Smooth muscle cell (in vitro differentiated cells): Measurements from ENCODE around the gene EPHA6. TPM values are rescaled to one million over a fixed set of nuclear protein-coding genes. Genes with fewer than 3 reads are reported as not detected.

ENCODE experiments used
- DNase-seq: peaks from one replicate; lab custom pipeline; 2025; ENCODE audit not compliant: unreplicated experiment; lab: John Stamatoyannopoulos, UW
- H2AFZ ChIP-seq: fragments of 200-600 bp; sonication (generic); 2 replicates; pipeline ENCODE4 v1.6.0; 2016; ENCODE audit warnings: antibody characterized with exemption, low read depth, mild to moderate bottlenecking
- H3F3A ChIP-seq: fragments of 200-600 bp; sonication (generic); 2 replicates; pipeline ENCODE4 v1.6.0; 2017; ENCODE audit warnings: antibody characterized with exemption, low read depth
- H3K27ac ChIP-seq: fragments of 200-600 bp; sonication (generic); 2 replicates; pipeline ENCODE4 v1.5.1; 2016; ENCODE audit warnings: low read depth, mild to moderate bottlenecking
- H3K27me3 ChIP-seq: fragments of 200-600 bp; sonication (generic); 2 replicates; pipeline ENCODE4 v1.6.1; 2016; ENCODE audit warnings: low read depth, mild to moderate bottlenecking
- H3K36me3 ChIP-seq: fragments of 200-600 bp; sonication (generic); 2 replicates; pipeline ENCODE4 v1.5.1; 2016; ENCODE audit warnings: low read depth
- H3K4me1 ChIP-seq: fragments of 200-600 bp; sonication (generic); 2 replicates; pipeline ENCODE4 v1.5.1; 2016; ENCODE audit warnings: low read depth
- H3K4me2 ChIP-seq: fragments of 200-600 bp; sonication (generic); 2 replicates; pipeline ENCODE4 v1.6.0; 2016; ENCODE audit warnings: mild to moderate bottlenecking
- H3K4me3 ChIP-seq: fragments of 200-600 bp; sonication (generic); 2 replicates; pipeline ENCODE4 v1.5.1; 2016; ENCODE audit warnings: mild to moderate bottlenecking
- H3K79me2 ChIP-seq: fragments of 200-600 bp; sonication (generic); 2 replicates; pipeline ENCODE4 v1.6.0; 2016; ENCODE audit warnings: low read depth, mild to moderate bottlenecking
- H3K9ac ChIP-seq: fragments of 200-600 bp; sonication (generic); 2 replicates; pipeline ENCODE4 v1.6.0; 2016; ENCODE audit warnings: low read depth
- H3K9me3 ChIP-seq: fragments of 200-600 bp; sonication (generic); replicated peaks from 2 replicates; pipeline ENCODE4 v1.5.1; 2016; ENCODE audit warnings: low read depth
- H4K20me1 ChIP-seq: fragments of 200-600 bp; sonication (generic); 2 replicates; pipeline ENCODE4 v1.6.0; 2016; ENCODE audit warnings: low read depth
- CTCF ChIP-seq: fragments of 200-600 bp; sonication (generic); IDR thresholded peaks from 2 replicates; pipeline ENCODE4 v1.5.1; 2017; ENCODE audit warnings: borderline replicate concordance, mild to moderate bottlenecking, antibody characterized with exemption; ENCODE audit not compliant: insufficient read depth, poor library complexity, severe bottlenecking
- WGBS: methylation state at CpG from one replicate; pipeline ENCODE4 v1.1.7; 2016; ENCODE audit warnings: low lambda C conversion rate; 5-methylcytosine and 5-hydroxymethylcytosine counted together
- polyA plus RNA-seq: library from polyadenylated mRNA; unstranded; fragments of >200 nt; fragmentation: Nextera tagmentation; extraction: Ambion mirVana; gene quantifications from 2 replicates; pipeline ENCODE4 v1.2.1, GENCODE V29; 2016
- total RNA-seq: library from RNA; depleted of rRNA; stranded (reverse); fragments of >200 nt; gene quantifications from 2 replicates; pipeline ENCODE4 v1.2.3, GENCODE V29; 2014

EPHA6 gene
- total and polyA plus RNA-seq, 2 experiments from 2014 or later = 0.36 to 0.51 TPM

GRCh38 chr3:97297032-97297431, 482.6 kb downstream of the EPHA6 start:
- TF ChIP-seq CTCF = no peak
- H2AFZ ChIP-seq = no peak overlapping the region
- WGBS = 86% methylated on average over 1 of the region's 1 CpG

DNA sequence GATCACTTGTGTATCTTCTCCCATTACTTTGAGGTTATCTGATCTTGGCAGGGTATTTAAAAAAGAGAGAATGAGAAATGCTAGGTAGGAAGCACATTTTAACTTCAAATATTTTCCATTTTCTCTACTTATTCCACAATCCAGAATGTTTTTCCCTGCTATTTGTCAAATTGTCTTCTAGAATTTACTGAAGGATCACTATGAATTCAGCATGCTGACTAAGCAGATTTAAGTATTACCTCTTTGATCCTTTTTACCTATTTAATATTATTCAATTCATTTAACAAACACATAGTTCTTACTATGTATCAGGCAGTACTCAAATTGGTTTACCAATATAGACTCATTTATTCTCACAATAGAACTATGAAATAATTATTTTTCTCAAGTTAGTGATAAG, 486.7 kb downstream of the EPHA6 start:
- DNase-seq = no peak
- Histone ChIP-seq H3K27ac (no peak overlapping the region), H3K27me3 (no peaks in the 10 kb centered on the region), H3K79me2 (no peaks in the 10 kb centered on the region), H3K9ac (no peak overlapping the region), H3F3A (no peaks in the 10 kb centered on the region), H2AFZ (no peak overlapping the region), H3K9me3 (no peaks in the 10 kb centered on the region), H3K36me3 (no peaks in the 10 kb centered on the region), H3K4me1 (no peaks in the 10 kb centered on the region), H4K20me1 (no peaks in the 10 kb centered on the region), H3K4me3 (no peak overlapping the region), H3K4me2 (no peak overlapping the region)
- no peak for TF ChIP-seq CTCF

More at GRCh38 chr3:97297032-97297431, 482.6 kb downstream of the EPHA6 start:
- H3K4me2 ChIP-seq = no peak overlapping the region
- H3K27me3 ChIP-seq = no peaks in the 10 kb centered on the region
- H3K9ac ChIP-seq = no peak overlapping the region
- H3K4me3 ChIP-seq = no peak overlapping the region
- no peaks in the 10 kb centered on the region for H3K36me3 ChIP-seq
- H3K9me3 ChIP-seq = no peaks in the 10 kb centered on the region
- H3K79me2 ChIP-seq = no peaks in the 10 kb centered on the region
- no peak for DNase-seq
- H3K4me1 ChIP-seq = no peaks in the 10 kb centered on the region
- no peaks in the 10 kb centered on the region for H4K20me1 ChIP-seq
- H3F3A ChIP-seq = no peaks in the 10 kb centered on the region
- H3K27ac ChIP-seq = no peak overlapping the region

DNA sequence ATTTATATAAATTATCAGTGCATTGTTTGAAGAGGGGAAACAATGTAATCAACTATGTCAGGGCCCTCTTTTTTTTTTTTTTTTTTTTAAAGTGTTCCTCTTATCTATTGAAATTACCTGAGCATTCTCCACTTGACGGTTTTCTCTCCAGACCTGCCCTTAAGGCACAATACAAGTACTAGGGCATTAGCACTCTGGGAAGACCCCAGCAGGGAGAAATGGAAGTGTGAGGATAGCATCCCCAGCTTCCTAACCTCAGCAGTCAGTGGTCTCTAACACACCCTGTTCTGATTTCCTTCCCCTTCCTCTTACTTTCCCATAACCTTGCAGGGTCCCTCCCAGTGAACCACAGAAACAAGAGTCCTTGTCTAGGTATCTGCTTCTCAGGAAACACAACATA, 491.8 kb downstream of the EPHA6 start:
- Histone ChIP-seq H2AFZ (no peak overlapping the region), H3F3A (no peaks in the 10 kb centered on the region), H3K9ac (no peak overlapping the region), H3K4me1 (no peaks in the 10 kb centered on the region), H3K36me3 (no peaks in the 10 kb centered on the region), H3K9me3 (no peaks in the 10 kb centered on the region), H3K4me3 (no peak overlapping the region), H3K4me2 (no peak overlapping the region), H3K79me2 (no peaks in the 10 kb centered on the region), H3K27ac (no peak overlapping the region), H3K27me3 (no peaks in the 10 kb centered on the region), H4K20me1 (no peaks in the 10 kb centered on the region)
- 50% methylated on average over 1 of the region's 1 CpG for WGBS
- no peak for TF ChIP-seq CTCF
- no peak for DNase-seq

DNA sequence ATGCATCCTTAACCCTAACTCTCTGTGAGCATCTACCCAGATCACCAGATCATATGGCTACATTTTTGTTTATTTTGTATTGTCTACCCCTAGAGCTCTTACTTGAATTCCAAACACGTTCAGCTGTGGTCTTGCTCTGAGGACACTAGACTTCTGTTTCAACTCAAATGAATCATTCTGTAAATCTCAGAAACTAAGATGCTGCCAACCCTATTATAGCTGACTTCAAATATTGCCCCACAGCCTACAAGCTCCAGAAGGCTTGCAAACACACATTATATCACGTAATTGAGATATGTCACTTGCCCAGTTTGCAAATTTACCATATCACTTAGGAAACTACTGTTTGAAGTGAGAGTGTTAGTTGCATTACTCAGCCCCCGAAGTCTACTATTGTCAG, 524.0 kb downstream of the EPHA6 start:
- DNase-seq = no peak
- no peak overlapping the region for H3K4me2 ChIP-seq
- no peaks in the 10 kb centered on the region for H3K4me1 ChIP-seq
- no peak overlapping the region for H2AFZ ChIP-seq
- H4K20me1 ChIP-seq = no peaks in the 10 kb centered on the region
- H3K36me3 ChIP-seq = no peaks in the 10 kb centered on the region
- WGBS = 81% methylated on average over 3 of the region's 3 CpGs
- no peak overlapping the region for H3K27ac ChIP-seq
- TF ChIP-seq CTCF = no peak
- no peaks in the 10 kb centered on the region for H3K27me3 ChIP-seq
- no peaks in the 10 kb centered on the region for H3K79me2 ChIP-seq
- H3F3A ChIP-seq = no peaks in the 10 kb centered on the region
- H3K9me3 ChIP-seq = no peaks in the 10 kb centered on the region
- no peak overlapping the region for H3K9ac ChIP-seq
- no peak overlapping the region for H3K4me3 ChIP-seq
